GM10847 (cell line): Measurements from ENCODE around the gene WDR59.

ENCODE experiments used
- POLR2A ChIP-seq: IDR thresholded peaks from 2 replicates; pipeline ENCODE4 v1.6.1; 2011; ENCODE audit not compliant: insufficient read length; ENCODE audit errors: extremely low read depth

Gene WDR59

DNA sequence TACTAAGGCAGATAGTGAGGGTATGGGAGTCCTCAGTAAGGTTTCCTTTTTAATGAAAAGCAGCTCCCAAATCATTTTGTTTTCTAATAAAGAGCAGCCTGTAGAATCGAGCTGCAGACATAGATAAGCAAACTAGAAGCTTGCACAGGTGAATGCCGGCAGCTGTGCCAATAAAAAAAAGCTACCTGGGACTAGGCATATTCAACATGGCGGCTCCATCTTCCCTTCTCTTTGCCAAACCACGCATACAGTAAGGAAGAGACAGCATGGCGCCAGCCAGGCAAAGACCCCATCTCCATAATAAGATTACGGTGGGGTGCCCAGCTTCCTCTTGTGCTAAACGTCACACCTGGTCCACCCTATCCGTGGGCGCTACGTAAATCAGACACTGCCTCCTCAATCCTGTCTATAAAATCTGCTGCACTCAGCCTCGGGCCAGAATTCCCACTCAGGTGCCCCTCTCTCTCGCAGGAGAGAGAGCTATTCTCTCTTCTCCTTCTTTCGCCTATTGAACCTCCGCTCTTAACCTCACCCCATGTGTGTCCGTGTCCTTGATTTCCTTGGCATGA lies 117.6 kb downstream of the WDR59 start:
- no peak for TF ChIP-seq POLR2A

DNA sequence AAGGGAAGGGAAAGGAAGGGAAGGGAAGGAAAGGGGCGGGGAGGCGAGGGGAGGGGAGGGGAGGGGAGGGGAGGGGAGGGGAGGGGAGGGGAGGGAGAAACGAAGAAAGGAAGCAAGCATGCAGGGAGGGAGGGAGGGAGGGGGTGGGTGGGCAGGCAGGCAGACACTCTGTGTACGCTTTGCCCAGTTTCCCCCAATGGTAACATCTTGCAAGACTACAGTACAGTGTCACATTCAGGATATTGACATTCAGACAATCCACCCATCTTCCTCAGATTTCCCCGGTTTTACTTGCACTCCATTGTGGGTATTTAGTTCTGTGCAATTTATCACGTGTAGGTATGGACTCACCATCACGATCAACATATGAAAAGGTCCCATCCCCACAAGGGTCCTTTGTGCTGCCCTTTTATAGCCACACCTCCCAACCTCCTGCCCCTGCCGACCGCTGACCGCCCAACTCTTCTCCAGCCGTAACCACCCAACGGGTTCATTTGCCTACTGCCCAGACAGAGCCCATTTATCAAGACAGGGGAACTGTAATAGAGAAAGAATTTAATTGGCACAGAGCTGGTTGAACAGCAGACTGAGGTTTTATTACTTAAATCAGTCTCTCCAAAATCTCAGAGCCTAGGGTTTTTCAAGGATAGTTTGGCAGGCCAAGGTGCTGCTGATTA lies 118.9 kb downstream of the WDR59 start:
- no peak for TF ChIP-seq POLR2A

GRCh38 chr16:74862743-74863244 lies 122.1 kb downstream of the WDR59 start:
- TF ChIP-seq POLR2A, result no peak

DNA sequence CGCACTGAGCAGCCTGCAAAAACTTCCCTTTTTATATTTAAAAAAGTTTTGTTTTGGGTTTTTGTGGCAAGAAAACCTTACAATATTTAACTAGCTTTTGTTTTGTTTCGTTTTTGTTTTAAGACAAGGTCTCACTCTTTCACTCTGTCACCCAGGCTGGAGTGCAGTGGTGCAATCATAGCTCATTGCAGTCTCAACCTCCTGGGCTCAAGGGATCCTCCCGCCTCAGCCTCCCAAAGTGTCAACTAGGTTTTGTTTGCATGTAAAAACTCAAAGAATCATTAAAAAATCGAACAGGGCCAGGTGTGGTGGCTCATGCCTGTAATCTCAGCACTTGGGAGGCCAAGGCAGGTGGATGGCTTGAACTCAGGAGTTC lies 132.4 kb downstream of the WDR59 start:
- no peak for TF ChIP-seq POLR2A

DNA sequence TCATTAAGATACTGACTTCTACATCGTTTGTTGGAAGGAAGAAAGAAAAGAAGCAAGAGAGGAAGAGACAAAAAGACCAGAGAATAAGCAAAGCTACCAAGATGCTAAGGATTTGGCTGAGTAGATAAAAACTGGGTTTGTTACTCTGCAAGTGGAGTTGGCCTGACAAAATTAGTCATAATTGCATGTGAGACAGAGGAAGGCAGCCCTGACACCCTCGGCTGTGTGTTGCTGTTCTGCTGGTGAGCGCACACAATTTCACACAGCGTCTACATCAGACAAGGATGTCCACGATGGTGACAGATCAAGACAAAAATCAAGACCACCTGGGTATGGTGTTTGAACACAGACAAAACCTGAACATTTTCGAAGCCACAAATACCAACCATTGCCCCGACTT lies 134.9 kb downstream of the WDR59 start:
- no peak for TF ChIP-seq POLR2A

DNA sequence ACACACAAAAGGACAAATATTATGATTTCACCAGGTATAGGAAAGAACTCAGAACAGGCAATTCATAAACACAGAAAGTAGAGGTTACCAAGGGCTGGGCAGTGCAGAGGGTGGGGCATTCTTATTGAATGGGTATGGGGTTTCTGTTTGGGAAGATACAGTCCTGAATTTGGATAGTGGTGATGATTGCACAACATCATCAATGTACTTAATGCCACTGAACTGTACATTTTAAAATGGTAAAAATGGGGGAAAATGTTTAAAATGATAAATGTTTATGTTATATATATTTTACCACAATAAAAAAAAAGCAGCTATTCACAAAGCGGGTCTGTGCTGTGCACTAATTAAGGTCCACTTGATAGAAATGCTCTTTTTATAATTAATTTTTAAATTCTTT lies 137.7 kb downstream of the WDR59 start:
- no peak for TF ChIP-seq POLR2A

GRCh38 chr16:74846714-74847113 lies 138.2 kb downstream of the WDR59 start:
- TF ChIP-seq POLR2A, result no peak

- no peak for TF ChIP-seq POLR2A
These were observed 140.6 kb downstream of the WDR59 start for GRCh38 chr16:74844041-74844980.

- TF ChIP-seq POLR2A, result no peak
These were observed 142.5 kb downstream of the WDR59 start for GRCh38 chr16:74842413-74842812.

- TF ChIP-seq POLR2A, result no peak
These were observed 143.0 kb downstream of the WDR59 start for GRCh38 chr16:74841904-74842303.

GRCh38 chr16:74841469-74841868 lies 143.5 kb downstream of the WDR59 start:
- no peak for TF ChIP-seq POLR2A

DNA sequence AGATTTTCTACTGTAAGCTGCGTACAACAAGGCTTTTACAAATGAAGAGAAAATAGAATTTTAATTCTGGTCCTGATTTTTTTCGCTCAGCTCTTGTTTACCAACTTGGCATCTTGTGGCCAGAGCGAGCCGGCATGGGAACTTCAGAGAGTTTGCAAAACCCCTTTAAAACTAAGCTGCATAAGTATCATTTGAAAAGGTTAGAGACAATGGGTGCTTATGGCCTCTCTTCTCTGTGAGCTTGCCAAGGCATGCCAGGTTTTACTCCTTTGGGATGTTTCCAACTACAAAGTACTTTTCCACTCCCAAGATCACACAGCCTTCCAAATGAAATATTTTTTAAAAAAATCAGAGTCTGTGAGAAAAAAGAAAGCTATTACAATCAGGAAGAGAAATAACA lies 147.9 kb downstream of the WDR59 start:
- TF ChIP-seq POLR2A, result no peak

DNA sequence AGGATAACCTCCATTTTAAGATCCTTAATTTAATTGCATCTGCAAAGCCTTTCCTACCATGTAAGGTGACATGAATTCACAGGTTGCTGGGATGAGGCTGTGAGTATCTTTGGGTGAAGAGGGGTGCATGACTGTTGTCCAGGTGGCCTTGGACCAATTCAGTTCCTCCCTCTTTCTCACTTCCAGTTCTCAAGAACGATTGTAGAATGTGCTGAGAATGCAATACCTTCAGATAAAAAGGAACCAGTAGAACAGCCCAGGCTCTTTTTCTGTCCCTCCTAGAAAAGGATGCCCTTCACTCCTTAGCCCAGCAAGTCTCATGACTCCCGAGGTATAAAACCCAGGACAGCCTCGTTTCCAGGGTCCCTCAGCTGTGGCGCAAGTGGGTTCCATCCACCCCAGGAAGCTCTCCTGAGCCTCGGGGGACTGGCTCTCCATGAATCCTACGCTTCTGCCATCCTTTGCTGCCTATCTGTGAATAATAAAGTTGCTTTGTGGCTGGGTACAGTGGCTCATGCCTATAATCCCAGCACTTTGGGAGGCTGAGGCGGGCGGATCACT lies 148.7 kb downstream of the WDR59 start:
- TF ChIP-seq POLR2A, result no peak

DNA sequence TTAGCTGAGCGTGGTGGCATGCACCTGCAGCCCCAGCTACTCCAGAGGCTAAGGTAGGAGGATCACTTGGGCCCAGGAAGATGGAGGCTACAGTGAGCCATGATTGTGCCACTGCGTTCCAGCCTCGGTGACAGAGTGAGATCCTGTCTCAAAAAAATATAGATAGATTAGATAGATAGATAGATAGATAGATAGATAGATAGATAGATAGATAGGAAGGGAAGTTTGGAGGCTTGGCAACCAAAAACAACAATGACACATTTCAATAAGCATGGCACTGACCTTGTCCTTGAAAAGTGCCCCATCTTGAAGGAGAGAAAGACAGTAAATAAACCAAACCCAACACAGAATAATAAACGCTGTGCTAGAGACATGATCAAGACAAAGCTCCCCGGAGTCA lies 152.7 kb downstream of the WDR59 start:
- no peak for TF ChIP-seq POLR2A

DNA sequence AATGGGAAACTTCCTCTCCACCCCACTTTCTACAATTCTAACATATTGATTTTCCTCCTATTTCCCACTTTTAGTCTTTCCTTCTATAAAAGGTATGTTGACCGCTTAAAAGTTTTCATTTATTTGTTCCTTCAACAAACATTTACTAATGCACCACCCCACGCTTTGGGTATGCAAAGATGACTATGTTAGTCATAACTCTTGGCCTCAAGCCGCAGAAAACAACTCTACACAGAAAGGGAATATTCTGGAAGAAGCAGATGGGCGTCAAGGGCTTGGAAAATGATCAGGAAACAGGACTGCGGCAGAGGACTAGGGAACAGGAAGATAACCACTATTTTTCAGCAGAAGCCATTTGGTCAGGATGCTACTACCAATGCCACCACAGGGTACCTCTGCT lies 153.5 kb downstream of the WDR59 start:
- TF ChIP-seq POLR2A, result no peak

- TF ChIP-seq POLR2A, result no peak
These were observed 154.3 kb downstream of the WDR59 start for GRCh38 chr16:74830648-74831047.
